OCI-LY3 (cell line): Measurements from ENCODE around the gene NEURL1B.

ENCODE experiments used
- CTCF ChIP-seq: fragments of 200-600, 300-600 bp; sonication (generic); IDR thresholded peaks from 2 replicates; pipeline ENCODE4 v1.5.1; 2014; ENCODE audit warnings: antibody characterized with exemption, low read length, low read depth
- EZH2phosphoT487 ChIP-seq: fragments of 200-600 bp; shearing (Covaris generic); IDR thresholded peaks from 2 replicates; pipeline ENCODE4 v1.6.1; 2018; ENCODE audit warnings: antibody characterized with exemption, mixed run types, low read depth

GRCh38 chr5:172688349-172689217, 47.5 kb downstream of the NEURL1B start:
- no peak for TF ChIP-seq CTCF
- TF ChIP-seq EZH2phosphoT487 = no peak
